HuH-7 (cell line): ENCODE measurements around the gene TBC1D20.

ENCODE experiments used
- DNase-seq: peaks from one replicate; pipeline ENCODE4 v3.0.0; 2011; ENCODE audit warnings: low spot score

The TBC1D20 gene

GRCh38 chr20:418858-419365, 43.4 kb downstream of the TBC1D20 start:
- no peak for DNase-seq

DNA sequence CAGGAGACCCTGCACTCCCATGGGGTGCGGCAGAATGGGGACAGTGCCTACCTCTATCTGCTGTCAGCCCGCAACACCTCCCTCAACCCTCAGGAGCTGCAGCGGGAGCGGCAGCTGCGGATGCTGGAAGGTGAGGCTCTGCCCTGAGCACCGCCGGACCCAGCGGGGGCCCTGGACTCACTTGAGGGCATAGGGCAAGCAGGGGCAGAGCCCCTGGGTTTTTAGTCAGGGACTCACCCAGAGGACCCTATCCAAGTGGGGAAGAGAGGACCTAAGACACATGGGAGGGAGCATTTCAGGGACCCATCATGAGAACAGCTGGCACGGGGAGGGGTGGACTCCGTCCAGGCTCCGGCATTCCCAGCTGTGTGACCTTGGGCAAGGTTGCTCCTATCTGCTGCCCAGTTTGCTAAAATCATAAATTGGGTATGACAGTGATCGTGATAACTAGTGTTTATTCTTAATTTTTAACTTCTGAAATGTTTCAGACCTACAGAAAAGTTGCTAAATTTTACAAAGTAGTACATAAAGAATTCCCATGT, 44.5 kb downstream of the TBC1D20 start:
- no peak for DNase-seq

DNA sequence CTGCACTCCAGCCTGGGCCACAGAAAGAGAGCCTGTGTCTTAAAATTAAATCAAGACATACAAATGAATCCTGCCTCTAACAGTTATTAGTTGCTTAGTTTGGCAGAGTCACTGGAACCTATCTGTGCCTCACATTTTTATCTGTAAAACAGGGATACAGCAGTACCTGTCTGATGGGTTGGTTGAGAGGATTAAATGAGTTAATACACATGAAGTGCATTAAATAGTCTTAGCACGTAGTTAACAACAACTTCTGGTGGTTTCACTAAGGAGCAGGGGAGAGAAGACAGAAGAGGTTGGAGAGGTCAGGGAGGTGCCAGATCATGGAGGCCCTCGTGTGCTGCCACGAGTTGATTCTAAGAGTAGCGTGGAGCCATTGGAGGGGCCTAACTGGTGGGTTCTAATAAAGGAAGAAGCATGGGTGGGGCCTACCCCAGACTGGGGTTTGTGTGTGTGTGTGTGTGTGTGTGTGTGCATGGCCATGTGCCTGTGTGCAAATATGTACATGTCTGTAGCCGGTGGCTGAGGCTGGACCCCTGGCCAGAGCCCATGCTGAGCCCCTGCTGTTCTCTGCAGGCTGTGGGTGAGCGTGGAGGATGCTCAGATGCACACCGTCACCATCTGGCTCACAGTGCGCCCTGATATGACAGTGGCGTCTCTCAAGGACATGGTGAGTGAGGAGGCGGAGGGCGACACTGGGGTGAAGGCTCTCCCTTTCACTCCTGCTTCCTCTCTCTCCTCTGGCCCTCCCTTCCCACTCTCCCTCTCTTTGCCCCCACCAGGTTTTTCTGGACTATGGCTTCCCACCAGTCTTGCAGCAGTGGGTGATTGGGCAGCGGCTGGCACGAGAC, 45.2 kb downstream of the TBC1D20 start:
- no peak for DNase-seq

DNA sequence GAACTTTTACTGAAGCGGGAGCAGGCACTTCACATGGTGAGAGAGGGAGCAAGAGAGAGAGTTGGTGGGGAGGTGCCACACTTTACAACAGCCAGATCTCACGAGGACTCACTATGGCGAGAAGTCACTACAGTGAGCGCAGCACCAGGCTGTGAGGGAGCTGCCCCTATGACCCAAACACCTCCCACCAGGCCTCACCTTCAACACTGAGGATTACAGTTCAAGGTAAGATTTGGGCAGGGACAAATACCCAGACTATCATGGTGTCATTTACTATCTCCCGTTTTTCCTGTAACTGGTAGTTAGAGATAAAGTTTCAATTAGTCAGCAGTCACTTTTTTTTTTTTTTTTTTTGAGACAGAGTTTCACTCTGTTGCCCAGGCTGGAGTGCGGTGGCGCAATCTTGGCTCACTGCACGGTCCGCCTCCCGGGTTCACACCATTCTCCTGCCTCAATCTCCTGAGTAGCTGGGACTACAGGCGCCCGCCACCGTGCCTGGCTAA, 46.5 kb downstream of the TBC1D20 start:
- DNase-seq, result no peak

DNA sequence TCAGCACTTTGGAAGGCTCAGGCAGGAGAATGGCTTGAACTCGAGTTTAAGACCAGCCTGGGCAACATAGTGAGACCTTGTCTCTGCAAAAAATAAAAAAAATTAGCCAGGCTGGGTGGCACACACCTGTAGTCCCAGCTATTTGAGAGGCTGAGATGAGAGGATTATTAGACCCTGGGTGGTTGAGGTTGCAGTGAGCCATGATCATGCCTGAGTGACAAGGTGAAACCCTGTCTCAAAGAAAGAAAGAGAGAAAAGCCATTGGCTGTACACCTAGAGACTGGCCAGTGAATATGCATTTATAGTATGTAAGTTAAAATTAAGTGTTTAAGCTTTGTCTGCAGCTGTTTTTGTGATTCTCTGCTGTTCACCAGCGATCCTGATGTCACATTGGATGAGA, 48.2 kb downstream of the TBC1D20 start:
- no peak for DNase-seq

- no peak for DNase-seq
These were observed 50.3 kb downstream of the TBC1D20 start for GRCh38 chr20:412081-412480.

DNA sequence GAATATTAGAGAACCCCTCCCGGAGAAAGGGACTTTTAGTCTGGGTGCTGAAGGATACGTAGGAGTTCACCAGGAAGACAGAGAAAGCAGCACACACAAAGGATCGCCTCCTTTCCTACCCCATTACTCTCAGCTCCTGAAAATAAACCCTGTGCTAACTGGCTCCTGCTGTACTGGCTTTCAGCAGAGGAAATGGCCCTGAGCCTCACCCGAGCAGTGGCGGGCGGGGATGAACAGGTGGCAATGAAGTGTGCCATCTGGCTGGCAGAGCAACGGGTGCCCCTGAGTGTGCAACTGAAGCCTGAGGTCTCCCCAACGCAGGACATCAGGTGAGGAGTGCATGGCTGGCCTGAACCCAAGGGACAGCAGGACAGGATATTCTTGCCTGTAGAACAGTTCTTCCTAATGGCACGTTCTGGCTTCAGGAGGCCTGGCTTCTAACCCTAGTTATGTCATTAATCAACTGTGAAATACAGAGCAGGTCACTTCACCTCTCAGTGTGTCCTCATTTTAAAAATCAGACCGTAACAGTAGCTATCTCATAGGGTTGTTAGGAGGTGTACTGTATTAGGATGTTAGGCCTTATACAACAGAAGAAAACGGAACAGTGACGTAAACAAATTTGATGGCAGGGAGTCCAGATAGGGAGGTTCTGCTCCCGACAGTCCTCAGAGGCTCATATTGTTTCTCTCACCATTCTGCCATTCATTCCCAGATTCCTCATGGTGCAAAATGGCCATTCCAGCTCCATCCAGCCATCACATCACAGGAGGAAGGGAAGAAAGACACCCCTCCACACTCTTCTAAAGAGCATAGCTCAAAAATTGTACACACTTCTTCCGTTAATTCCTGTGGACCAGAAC, 52.4 kb downstream of the TBC1D20 start:
- no peak for DNase-seq

DNA sequence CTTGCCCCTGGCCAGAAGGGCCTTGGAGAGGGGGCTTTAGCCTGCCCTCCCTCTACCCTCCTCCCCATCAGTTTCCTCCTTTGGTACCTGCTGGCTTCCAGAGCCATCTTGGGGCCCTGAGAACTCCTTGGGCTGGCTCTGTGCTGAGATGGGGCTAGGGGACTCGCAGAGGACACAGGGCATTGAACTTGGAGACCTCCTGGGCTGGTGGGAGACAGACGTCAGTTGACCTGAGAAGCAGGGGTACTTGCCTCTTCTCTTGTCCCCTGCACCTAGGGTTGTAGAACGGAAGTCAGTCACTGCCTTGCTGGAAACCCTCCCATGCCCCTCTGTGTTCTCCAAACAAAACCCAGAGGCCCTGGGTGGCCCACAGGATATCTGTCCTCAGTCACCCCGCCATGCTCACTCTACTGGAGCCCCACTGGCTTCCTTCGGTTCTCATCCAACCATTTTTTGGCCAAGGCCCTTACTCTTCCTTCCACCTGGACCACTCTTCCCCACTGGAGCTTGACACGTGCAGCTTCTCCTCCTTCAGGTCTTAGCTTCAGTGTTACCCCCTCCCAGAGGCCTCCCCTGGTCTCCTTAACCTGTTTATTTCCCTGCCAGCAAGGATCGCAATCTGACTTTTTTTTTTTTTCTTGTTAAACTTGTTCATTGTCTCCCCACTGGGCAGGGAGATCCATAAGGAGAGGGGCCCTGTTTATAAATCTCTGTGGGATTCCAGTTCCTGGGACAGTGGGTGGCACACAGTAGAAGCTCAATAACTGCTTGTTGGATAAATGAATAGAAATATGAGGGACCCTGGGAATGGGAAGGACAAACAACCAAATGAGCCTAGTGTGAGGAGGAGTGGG, 53.3 kb downstream of the TBC1D20 start:
- DNase-seq, result no peak

- DNase-seq, result peak; percentile 98
These were observed 54.1 kb downstream of the TBC1D20 start, which contains the start of gene RBCK1 for GRCh38 chr20:407953-408842. TSS of gene RBCK1 (plus strand) at chr20:408299. CDS start at chr20:408758, 459 bp downstream.

DNA sequence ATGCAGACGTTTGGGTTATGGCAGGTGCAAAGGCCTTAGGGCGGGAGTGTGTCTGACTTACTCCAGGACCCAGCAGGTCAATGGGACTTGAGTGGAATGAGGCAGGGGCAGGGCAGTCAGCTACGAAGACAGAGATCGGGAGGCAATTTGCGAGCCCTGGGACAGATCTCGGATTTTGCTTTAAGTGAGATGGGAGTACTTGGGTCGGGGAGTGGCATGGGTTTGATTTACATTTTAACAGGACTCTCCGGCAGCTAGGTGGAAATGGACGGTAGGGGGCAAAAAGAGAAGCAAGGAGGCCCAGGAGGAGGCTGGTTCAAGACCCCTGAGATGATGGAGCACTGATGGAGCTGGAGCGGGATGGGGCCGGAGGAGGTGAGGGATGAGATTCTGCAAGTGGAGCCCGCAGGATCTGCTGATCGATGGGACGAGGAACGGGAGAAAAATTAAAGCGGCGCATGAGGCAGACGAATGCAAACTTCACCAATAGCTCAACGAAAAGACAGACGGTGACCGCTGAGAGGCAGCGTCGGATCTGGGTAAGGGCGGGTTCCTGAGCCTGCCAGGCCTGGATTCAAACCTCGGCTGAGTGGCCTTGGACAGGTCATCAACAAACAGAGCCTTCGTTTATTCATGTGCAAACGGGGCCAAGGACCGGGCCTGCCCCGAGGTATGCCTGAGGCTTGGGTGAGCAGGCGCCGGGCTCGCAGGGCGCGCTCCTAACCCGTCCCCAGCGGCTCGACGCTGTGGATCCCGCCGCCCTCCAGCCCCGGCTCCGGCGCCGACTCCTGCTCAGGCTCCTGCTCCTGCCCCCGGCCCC, 55.0 kb downstream of the TBC1D20 start:
- peak; percentile 89 for DNase-seq

DNA sequence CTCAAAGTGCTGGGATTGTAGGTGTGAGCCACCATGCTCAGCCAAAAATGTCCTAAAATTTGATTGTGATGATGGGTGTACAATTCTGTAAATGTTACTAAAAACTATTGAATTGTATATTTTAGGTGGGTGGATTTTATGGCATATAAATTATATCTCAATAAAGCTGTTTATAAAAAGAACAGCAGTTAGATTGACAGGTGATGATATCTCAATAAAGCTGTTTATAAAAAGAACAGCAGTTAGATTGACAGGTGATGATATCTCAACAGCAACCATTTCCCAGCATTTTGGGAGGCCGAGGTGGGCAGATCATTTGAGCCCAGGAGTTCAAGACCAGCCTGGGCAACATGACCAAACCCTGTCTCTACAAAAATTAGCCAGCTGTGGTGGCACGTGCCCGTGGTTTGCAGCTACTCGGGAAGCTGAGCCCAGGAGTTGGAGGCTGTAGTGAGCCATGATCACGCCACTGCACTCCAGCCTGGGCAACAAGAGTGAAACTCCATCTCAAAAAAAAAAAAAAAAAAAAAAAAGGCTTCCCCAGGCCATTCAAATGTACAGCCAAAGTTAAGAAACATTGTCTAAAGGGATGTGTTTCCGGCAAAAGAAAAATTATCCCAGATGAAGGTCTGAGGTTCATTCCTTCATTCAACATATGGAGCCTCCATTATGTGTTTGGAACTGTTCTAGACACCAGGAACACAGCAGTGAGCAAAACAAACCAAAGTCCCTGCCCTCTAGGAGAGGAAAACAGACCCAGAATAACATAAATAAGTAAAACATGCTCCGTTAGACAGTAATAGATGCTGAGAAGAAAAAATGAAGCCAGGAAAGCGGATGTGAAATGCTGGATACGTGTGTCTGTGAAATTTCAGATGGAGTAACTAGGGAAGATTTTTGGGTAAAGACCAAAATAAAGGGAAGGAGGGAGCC, 55.9 kb downstream of the TBC1D20 start:
- DNase-seq, result no peak

DNA sequence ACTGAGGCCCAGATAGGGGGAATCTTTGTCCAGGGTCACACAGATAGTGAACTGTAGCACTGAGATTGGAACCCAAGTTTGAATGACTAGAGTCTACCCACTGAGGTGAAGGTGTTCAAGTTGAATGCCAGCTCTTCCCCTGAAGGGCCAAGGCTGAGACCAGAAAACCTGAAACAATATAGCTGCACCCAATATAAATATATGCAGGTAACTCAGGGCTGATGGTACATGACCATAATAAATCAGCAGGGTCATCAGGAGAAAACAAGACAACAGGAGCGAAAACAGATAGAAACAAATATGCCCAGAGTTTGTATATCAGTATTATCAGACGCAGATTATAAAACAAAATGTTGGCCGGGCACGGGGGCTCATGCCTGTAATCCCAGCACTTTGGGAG, 58.2 kb downstream of the TBC1D20 start:
- DNase-seq, result no peak

DNA sequence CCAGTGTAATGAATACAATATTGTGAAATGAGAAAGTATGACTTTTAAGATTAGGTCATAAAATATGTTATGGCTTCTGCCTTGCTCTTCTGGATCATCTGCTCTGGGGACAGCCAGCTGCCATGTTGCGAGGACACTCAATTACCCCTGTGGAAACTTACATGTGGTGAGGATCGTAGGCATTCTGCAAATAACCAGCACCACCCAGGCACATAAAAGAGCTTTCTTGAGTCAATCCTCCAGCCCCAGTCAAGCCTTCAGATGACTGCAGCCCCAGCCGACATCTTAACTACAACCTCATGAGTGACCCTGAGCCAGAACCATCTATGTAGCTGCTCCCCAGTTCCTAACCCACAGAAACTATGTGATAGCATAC, 58.8 kb downstream of the TBC1D20 start:
- DNase-seq, result no peak

DNA sequence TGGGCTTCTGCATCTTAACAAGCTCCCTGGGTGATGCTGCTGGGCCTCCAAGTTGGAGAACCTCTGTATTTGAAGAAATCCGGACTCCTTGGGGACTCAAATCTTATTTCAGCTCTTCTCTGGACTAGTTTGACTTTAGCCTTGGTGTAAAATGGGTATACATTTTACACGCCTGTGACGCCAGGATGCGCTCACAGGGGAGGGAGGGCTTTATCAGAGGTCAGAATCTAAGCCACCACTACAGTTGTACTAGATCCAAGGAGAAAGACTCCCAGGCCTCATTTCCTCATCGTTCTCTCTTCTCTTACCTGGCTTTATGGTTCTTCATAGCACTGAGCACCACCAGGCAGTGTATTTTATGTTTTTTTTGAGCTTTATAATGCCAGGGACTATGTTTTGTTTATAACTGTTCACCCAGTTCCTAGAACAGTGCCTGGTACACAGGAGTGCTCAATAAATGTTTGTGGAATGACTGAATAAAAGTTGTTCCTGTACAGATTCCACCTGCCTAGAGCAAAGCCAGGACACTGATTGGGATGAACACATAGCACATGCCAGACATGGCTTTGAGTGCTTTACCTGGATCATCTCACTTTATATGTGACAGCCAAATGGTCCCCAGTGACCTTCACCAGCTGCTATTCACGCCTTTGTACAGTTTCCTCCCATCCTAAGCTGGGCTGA, 59.3 kb downstream of the TBC1D20 start:
- no peak for DNase-seq

- DNase-seq, result no peak
These were observed 59.8 kb downstream of the TBC1D20 start for GRCh38 chr20:402496-402885.

DNA sequence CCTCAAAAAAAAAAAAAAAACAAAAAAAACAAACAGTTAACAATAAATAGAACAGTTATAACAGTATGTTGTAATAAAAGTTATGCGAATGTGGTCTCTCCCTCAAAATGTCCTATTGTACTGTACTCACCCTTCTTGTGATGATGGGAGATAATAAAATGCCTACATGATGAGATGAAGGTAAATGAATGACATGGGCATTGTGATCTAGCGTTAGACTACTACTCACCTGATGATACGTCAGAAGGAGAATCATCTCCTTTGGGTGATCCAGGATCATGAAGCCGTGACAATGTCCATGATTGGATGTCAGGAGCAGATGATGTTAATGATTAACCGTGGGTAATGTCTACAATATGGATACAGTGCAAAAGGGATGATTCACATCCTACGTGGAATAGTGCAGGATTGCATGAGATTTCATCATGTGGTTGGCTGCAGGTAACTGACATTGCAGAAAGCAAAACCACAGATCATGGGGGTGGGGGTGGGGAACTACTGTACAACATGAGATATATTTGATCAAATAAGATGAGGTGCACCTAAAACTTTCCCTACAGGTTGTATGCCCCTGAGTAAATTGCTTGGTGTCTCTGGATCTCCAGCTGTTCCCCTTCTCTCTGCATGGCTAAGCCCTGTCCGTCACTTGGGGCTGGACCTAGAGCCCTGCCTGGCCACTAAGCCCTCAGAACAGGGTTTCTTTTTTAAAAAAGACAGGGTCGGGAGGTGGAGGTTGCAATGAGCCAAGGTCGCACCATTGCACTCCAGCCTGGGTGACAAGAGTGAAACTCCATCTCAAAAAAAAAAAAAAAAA, 60.4 kb downstream of the TBC1D20 start:
- DNase-seq, result peak; percentile 88
